ENCODE data around the gene NOP9.

DNA sequence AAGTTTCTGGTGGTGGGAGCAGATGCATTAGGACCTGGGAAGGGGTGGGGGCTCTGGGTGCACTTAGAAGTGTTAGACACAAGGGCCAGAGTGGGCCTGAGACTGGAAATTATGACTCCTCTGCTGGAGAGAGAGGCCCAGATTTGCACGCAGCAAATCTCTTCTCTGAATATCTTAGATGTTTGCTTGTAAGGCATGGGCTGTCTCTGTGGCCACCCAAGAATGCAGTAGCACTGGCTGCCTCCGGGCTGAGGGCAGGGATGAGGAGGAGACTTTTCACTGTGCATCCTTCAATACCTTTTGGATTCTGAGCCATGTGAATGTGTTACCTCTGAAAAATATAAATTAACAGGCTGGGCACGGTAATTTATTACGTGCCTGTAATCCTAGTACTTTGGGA, 14.3 kb upstream of the NOP9 start:
- TF ChIP-seq POLR2A (IDR thresholded peaks at IDR 0.05; ENCODE audit: low read depth, low read length) (no peak), POLR2AphosphoS5 (IDR thresholded peaks at IDR 0.05; ENCODE audit: low read depth, low read length) (no peak), SPI1 (IDR thresholded peaks at IDR 0.05; ENCODE audit: low read depth, low read length) (no peak), TAF1 (IDR thresholded peaks at IDR 0.05; ENCODE audit: low read depth, low read length) (no peak), POU2F2 (IDR thresholded peaks at IDR 0.05; ENCODE audit: low read depth, low read length) (no peak)

Data from GM12891 (cell line).